Measurements from ENCODE around the gene PAX7. TPM values are rescaled to one million over a fixed set of nuclear protein-coding genes. Genes with fewer than 3 reads are reported as not detected.

The PAX7 gene
- total and polyA plus RNA-seq, 9 of the 15 experiments (the other 6 are each of a cell fraction or from before 2014, with no cell fraction given), result not detected

- TF ChIP-seq ZNF280A (IDR thresholded peaks at IDR 0.05; ENCODE audit: low read depth, partially characterized antibody), result no peak
- TF ChIP-seq E2F6 (IDR thresholded peaks at IDR 0.05; ENCODE audit: borderline replicate concordance in 1 of 2, extremely low read depth in 1 of 2, insufficient read depth in 1 of 2, insufficient read length in 1 of 2, low read depth in 1 of 2, low read length in 1 of 2, poor library complexity in 1 of 2, severe bottlenecking in 1 of 2), result no peak
- TF ChIP-seq, protein P1, sequence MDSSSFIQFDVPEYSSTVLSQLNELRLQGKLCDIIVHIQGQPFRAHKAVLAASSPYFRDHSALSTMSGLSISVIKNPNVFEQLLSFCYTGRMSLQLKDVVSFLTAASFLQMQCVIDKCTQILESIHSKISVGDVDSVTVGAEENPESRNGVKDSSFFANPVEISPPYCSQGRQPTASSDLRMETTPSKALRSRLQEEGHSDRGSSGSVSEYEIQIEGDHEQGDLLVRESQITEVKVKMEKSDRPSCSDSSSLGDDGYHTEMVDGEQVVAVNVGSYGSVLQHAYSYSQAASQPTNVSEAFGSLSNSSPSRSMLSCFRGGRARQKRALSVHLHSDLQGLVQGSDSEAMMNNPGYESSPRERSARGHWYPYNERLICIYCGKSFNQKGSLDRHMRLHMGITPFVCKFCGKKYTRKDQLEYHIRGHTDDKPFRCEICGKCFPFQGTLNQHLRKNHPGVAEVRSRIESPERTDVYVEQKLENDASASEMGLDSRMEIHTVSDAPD (CRISPR knock-in tag; IDR thresholded peaks at IDR 0.05), result no peak
- TF ChIP-seq, protein P2, sequence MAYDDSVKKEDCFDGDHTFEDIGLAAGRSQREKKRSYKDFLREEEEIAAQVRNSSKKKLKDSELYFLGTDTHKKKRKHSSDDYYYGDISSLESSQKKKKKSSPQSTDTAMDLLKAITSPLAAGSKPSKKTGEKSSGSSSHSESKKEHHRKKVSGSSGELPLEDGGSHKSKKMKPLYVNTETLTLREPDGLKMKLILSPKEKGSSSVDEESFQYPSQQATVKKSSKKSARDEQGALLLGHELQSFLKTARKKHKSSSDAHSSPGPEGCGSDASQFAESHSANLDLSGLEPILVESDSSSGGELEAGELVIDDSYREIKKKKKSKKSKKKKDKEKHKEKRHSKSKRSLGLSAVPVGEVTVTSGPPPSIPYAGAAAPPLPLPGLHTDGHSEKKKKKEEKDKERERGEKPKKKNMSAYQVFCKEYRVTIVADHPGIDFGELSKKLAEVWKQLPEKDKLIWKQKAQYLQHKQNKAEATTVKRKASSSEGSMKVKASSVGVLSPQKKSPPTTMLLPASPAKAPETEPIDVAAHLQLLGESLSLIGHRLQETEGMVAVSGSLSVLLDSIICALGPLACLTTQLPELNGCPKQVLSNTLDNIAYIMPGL (CRISPR knock-in tag; IDR thresholded peaks at IDR 0.05), result no peak
- no peak for TF ChIP-seq SMAD3 (CRISPR knock-in tag; conservative IDR thresholded peaks at IDR 0.05)
These were observed 5.4 kb downstream of the PAX7 start (continued) for GRCh38 chr1:18635891-18636595.
